GM18505 (cell line): ENCODE measurements around the gene ROGDI.
A peak's percentile ranks its signal among the peaks of the same experiment; 100 is the strongest.

Experiments used
- ATAC-seq: cut with Tn5 transposase; IDR thresholded peaks from one replicate; pipeline ENCODE4 v1.9.1; 2021; ENCODE audit not compliant: unreplicated experiment
- POLR2A ChIP-seq: IDR thresholded peaks from 4 replicates; pipeline ENCODE4 v1.6.1; 2011; ENCODE audit warnings: borderline replicate concordance; ENCODE audit not compliant: insufficient read depth, insufficient read length; ENCODE audit errors: extremely low read depth

ROGDI gene

GRCh38 chr16:4803401-4803844, 990 bp upstream of the ROGDI start:
- TF ChIP-seq POLR2A = no peak
- no peak for ATAC-seq

GRCh38 chr16:4802659-4803287, 340 bp upstream of the ROGDI start:
- ATAC-seq = peak; percentile 86
- TF ChIP-seq POLR2A = peak; percentile 35

GRCh38 chr16:4801051-4801961, 1.1 kb downstream of the ROGDI start:
- ATAC-seq = no peak
- TF ChIP-seq POLR2A = no peak

- peak; percentile 59 for TF ChIP-seq POLR2A
- ATAC-seq = no peak
These were observed 2.0 kb downstream of the ROGDI start for GRCh38 chr16:4800290-4801041.

- no peak for TF ChIP-seq POLR2A
- no peak for ATAC-seq
These were observed 3.1 kb downstream of the ROGDI start for GRCh38 chr16:4799171-4799855.

- no peak for TF ChIP-seq POLR2A
- ATAC-seq = no peak
These were observed 4.0 kb downstream of the ROGDI start for GRCh38 chr16:4798456-4798855.

- no peak for TF ChIP-seq POLR2A
- ATAC-seq = no peak
These were observed 4.6 kb downstream of the ROGDI start for GRCh38 chr16:4797805-4798252.

- no peak for TF ChIP-seq POLR2A
- ATAC-seq = no peak
These were observed 5.2 kb downstream of the ROGDI start for GRCh38 chr16:4796982-4797804.

GRCh38 chr16:4795828-4796572, 6.4 kb downstream of the ROGDI start:
- ATAC-seq = no peak
- TF ChIP-seq POLR2A = no peak

GRCh38 chr16:4795181-4795827, 7.1 kb downstream of the ROGDI start, which contains the start of gene SMIM22:
SMIM22 (plus strand) TSS chr16:4795369; CDS start chr16:4795735, 366 bp downstream.
- TF ChIP-seq POLR2A = no peak
- ATAC-seq = no peak

GRCh38 chr16:4792951-4793513, 9.4 kb downstream of the ROGDI start:
- no peak for ATAC-seq
- no peak for TF ChIP-seq POLR2A
